ENCODE results near the gene ISG20.

ISG20 gene

DNA sequence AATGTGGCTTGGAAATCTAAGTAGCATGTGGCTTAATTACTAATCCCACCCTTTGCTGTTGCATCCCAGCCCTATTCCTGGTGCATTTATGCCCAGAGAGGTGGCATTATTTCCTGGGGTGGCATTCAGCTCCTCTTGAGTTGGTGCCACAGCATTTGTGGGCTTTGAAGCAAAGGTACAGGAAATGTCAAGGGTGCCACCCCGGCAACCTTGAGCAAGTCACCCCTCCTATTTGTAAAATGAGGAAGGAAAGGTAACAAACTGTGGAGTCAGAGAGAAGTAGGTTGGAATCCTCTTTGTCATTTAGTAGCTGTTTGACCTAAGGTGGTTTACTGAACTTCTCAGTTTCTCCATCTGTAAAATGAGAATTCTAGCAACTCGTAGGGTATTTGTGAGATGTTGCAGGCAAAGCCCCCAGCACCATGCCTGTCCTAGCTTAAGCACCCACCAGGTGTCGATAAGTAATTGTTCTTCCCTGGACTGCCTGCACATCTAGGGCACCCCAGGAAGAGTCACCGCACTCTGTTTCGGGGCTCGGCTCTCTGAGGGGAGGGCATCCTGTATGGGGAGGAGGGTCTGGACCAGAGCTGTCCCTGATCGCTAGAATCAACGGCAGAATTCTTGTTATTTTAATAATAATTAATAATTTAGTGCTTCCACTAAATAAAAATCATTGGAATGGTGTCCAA is 17.1 kb downstream of the ISG20 start:
- no peak for DNase-seq

- no peak for DNase-seq
Observed at GRCh38 chr15:88656760-88657221, 18.0 kb downstream of the ISG20 start.

DNA sequence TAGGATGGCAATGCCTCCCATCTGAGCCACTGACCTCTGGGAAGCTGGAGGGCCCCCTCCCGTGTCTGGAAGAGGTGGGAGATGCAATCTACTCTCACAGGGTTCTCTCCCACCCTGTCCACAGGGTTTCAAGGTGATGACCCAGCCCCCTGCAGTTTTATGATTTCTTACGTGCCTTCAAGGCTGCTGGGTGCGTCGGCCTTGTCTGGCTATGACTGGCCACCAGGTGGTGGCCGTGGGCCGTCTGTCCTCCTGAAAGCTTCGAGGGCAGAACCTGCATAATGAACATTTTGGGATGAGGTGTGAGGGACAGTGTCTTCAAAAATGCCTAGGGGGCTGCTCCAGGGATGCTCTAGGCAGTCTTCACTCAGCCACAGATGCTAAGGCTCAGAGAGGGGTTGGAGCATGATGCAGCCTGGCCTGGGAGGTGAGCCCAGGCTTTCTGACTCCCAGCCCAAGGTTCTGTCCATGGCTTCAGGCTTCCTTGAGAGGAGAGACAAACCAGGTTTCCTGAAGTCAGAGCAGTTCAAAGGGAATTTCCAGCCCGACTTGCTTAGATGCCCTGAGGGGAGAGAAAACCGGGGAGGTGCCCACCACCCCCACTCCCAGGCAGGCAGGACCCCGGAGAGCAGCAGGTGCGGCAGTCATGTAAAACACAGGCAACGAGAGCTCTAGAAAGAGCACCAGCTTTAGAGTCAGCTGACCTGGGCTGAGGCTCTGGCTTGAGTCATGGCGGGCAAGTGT is 18.7 kb downstream of the ISG20 start:
- DNase-seq, result no peak

- no peak for DNase-seq
Observed at GRCh38 chr15:88658070-88658965, 19.5 kb downstream of the ISG20 start.

DNA sequence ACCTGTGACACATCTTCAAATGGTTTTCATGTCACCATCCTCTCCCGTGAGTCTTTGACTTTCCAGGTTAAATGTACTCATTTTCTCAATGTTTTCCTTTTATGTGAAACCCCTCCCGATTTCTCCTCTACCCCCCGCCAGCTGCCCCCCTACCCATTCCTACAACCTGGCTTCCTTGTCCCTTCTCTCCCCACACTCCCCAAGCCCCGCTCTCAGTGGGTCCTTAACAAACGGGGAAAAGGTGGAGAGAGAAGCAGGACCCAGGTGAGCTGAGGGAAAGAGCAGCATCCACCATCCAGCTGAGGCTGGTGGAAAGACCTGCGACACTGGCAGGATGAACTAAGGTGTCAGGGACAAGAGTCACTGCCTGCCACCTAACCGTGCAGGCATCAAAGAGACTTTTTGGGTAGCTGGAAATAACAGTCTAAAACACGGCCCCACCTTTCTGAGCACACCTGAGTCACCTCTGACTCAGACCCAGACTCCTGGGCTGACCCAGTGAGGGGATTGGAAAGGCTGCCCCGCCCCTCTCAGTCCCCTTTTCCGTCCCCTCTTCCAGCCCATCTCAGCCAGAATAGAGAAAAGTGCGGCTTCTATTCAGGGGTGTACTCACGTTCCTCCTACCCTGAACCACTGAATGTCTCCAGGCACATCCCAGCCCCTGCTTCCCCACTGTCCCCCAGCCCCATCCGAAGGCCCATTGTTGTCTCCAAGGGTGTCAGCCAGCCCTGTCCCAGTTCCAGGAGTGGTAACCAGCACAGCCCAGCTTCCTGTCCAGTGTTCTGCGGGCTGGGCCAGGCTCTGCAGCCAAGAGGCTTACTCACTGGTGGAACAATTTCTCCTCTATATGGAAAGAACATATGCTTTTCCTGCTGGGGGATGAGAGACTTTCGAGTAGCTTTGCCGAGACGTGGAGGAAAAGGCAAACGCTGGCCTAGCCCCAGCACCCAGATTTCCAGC is 20.4 kb downstream of the ISG20 start:
- DNase-seq, result no peak

GRCh38 chr15:88661041-88661700 is 22.4 kb downstream of the ISG20 start:
- no peak for DNase-seq

DNA sequence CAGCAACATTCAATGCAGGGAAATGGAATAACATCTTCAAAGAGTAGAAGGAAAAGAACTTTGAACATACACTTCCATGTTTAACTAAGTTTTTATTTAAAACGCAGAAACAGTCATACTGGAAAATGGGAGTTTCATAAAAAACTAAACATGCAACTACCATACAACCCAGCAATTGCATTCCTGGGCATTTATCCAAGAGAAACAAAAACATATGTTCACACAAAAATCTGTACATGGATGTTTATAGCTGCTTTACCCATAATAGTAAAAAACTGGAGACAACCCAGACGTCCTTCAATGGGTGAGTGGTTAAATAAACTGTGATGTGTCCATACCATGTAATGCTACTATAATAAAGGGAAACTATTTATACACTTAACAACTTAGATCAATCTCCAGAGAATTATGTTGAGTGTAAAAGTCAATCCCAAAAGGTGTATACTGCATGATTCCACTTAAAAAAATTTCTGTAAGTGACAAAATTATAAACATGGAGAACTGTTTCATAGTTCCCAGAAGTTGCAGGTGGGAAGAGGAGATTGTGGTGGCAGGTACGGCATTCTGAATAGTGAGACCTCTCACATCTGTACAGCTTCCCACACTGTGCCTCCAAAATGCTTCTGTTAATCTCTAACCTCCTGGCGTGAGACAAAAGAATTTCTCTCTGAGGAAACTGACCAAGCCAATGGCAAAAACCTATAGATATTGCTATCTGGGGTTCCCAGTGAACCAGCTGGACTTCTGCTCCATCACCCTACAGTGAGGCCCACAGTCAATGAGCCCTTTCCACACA is 23.1 kb downstream of the ISG20 start:
- no peak for DNase-seq

GRCh38 chr15:88663141-88663621 is 24.4 kb downstream of the ISG20 start:
- DNase-seq, result no peak

- DNase-seq, result no peak
Observed at GRCh38 chr15:88664151-88664778, 25.4 kb downstream of the ISG20 start.

DNA sequence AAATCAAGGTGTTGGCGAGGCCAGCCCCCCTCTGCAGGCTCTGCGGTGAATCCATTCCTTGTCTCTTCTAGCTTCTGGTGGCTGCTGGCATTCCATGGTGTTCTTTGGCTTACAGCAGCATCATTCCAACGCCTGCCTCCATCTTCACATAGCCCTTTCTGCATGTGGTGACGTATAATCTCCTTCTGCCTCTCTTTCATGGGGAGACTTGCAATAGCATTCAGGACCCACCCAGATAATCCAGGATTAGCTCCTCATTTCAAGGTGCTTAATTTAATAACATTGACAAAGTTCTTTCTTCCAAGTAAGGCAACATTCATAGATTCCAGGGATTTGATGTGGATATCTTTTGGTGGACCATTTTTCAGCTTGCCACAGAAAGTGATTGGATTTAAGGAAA is 35.8 kb downstream of the ISG20 start:
- DNase-seq, result no peak

DNA sequence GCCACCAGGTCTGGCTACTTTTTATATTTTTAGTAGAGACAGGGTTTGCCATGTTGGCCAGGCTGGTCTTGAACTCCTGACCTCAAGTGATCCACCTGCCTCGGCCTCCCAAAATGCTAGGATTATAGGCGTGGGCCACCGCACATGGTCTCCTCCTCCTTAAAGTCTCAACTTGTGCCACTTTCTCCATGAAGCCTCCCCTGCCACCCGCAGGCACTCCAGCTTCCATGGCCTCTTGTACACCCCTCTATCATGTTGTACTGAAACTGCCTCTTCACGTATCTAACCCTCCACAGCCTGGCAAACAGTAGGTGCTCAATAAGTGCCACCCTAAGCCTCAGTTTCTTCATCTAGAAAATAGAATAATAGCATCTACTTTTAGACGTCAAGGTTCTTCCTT is 39.9 kb downstream of the ISG20 start:
- DNase-seq, result no peak

- no peak for DNase-seq
Observed at GRCh38 chr15:88680241-88681001, 41.6 kb downstream of the ISG20 start.

GRCh38 chr15:88681610-88682221 is 42.9 kb downstream of the ISG20 start:
- DNase-seq, result no peak

- no peak for DNase-seq
Observed at GRCh38 chr15:88684345-88684744, 45.5 kb downstream of the ISG20 start.

GRCh38 chr15:88686166-88686565 is 47.4 kb downstream of the ISG20 start:
- DNase-seq, result no peak

- DNase-seq, result no peak
Observed at GRCh38 chr15:88688394-88688933, 49.6 kb downstream of the ISG20 start.

DNA sequence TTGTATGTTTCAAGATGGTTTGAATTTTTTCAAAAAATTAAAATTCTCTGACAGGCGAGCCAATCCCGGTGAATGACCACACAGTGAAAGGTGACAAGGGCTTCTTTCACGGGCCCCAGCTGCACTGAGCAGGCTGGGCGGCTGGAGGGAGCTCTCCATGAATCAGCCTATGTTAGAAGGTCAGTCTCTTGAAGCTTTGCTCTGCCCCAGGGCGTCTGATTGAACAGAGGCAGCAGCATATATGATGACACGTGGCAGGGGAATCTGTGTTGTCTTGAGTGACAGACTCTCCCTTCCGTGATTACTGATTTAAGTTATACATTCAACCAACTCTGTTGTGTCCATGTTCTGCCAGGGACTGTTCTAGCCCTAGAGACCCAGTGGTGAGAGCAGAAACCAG is 51.5 kb downstream of the ISG20 start:
- DNase-seq, result no peak

DNA sequence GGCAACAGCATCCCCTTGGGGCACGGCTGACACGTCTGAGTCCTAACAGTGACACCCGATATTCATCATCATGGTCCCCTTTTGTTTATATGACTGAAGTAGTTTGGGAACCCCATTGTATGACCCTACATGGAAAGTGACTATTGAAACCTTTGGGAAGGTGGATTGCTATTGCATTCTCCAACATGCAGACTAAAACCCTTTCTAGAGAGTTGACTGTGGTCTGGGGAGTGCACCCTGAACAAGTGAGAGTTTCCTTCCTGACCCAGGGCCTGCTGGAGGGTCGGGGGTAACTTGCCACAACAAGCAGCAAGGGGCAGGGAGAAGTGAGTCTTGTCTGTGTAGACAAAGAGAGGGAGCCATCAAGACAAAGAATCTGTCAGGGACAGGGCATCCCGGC is 54.4 kb downstream of the ISG20 start:
- DNase-seq, result no peak

- DNase-seq, result no peak
Observed at GRCh38 chr15:88695101-88695500, 56.3 kb downstream of the ISG20 start.
